Measurements from ENCODE around the gene RRP7A.
"Not testable (repeated sequence)": the region's sequence is repeated elsewhere in the genome, so short reads cannot be mapped to it uniquely, and the experiment has no call there.

RRP7A gene

DNA sequence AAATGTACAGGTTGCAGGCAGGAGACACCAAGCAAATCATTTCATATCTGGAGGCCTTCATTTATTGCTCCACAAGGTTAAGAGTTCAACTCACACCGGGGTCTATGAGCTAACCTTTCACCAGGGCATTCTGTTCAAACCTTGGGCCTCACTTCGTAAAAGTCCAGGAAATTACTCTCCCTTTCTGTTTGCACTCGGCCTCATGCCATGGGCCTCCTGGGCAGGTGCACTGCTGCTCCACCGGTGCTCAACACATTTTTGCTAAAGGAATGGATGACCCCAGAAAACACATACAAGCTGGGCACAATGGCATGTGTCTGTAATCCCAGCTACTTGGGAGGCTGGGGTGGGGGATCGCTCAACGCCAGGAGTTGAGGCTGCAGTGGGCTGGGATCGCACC lies 16.6 kb upstream of the RRP7A start:
- no peak for DNase-seq (ENCODE audit: low read depth)

GRCh38 chr22:42535082-42535731 lies 15.6 kb upstream of the RRP7A start:
- DNase-seq (ENCODE audit: low read depth) = not testable (repeated sequence)

- DNase-seq (ENCODE audit: low read depth) = no peak
These were observed 14.0 kb upstream of the RRP7A start for GRCh38 chr22:42533638-42533977.

DNA sequence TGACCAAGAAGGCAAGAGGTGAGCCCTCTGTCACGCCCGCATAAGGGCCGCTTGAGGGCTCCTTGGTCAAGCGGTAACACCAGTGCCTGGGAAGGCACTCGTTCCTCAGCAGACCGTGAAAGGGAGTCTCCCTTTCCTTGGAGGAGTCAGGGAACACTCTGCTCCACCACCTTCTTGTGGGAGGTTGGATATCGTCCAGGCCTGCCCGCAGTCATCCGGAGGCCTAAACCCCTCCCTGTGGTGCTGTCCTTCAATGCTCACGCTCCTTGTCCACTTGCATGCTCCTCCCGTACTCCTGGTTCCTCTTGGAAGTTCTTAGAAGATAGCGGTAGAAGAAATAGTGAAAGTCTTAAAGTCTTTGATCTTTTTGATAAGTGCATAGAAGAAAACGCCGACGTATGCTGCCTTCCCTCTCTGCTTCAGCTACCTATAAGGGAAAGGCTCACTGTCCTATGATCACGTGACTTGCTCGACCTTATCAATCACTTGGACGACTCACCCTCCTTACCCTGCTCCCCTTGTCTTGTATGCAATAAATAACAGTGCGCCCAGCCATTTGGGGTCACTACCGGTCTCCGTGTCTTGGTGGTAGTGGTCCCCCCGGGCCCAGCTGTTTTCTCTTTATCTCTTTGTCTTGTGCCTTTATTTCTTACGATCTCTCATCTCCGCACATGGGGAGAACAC lies 11.9 kb upstream of the RRP7A start:
- not testable (repeated sequence) for DNase-seq (ENCODE audit: low read depth)

GRCh38 chr22:42529435-42529834 lies 9.8 kb upstream of the RRP7A start:
- not testable (repeated sequence) for DNase-seq (ENCODE audit: low read depth)

DNA sequence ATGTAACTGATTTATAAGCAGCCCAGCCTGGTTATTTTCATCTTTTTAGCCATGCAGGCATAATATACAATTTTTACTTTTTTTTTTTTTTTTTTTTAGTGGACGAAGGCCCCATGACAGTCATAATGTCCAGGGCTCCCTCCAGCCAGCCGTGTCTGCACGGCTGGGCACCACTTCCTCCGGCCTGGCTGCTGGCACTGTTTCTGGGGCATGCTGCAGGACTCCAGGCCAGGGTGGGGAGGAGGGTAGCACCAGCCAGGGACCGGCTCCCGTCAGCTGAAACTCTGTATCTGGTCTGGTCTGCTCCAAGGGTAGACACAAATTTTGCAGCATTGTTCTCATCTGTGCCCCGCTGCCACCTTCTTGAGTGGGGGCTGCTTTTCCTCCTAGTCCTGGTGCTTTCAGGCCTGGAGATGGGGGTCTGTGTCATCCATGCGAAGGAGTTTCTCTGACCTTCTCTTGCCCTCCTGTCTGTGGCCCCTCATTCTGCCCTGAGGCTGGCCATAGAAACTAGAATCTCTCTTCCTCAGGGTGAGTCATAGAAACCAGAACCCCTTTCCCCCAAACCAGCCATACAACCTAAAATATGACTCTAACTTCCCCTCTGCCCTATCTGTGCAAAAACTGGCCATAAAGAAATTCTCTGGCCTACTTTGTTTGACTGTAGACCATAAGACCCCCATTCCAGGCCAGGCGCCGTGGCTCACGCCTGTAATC lies 9.2 kb upstream of the RRP7A start:
- DNase-seq (ENCODE audit: low read depth) = no peak

GRCh38 chr22:42522546-42522945 lies 3.0 kb upstream of the RRP7A start:
- no peak for DNase-seq (ENCODE audit: low read depth)

DNA sequence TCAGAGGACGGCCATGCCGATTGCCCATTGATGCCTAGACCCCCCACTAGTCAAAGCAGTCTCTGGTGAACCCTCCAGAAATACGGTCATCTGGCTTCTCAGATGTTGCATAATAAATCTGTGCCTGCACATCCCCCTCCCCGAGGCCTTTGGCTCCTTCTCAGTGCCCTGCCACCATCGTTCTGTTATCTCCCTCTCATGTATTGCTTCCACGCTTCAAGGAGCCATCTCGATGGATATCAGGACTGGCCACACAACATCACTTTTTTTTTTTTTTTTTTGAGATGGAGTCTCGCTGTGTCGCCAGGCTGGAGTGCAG lies 1.6 kb upstream of the RRP7A start:
- DNase-seq (ENCODE audit: low read depth) = no peak

DNA sequence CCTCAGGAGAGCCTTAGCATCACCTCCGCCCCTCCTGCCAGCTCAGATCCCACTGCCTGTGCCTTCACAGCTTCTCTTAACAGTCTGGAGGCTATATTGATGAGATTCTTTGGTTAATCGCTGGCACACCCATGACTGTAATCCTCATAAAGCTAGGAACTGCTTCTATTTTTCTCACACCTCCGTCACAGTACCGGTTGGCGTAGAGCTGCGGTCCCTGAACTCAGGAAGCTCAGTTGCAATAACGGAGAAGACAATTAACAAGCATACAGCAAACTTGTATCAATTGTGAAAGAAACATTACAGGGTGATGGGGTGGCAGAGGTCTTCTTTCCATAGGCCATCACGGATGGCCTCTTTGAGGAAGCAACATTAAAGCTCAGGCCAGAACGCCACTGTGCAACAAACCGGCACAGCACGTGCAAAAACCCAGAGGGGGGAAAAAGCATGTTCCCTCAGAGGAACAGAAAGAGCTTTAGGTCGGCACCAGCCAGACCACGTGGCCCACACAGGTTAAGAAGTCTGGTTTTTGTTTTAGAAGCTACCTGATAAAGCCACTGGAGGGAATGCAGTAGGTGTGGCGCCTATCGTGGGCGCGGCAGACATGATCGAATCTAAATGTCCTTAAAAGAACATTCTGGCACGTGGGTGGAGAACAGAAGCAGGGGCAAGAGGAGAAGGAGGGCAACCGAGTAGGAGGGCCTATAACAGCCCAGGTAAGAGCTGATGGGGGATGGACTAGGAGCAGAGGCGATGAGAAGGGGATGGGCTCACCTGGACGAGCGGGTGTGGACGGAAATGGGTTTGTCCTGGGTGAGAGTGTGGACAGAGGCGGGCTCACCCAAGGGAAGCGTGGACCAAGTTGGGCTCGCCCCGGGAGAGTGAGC lies 715 bp downstream of the RRP7A start:
- not testable (repeated sequence) for DNase-seq (ENCODE audit: low read depth)

GRCh38 chr22:42517103-42517502 lies 2.5 kb downstream of the RRP7A start:
- DNase-seq (ENCODE audit: low read depth) = not testable (repeated sequence)

- no peak for DNase-seq (ENCODE audit: low read depth)
These were observed 3.7 kb downstream of the RRP7A start for GRCh38 chr22:42515896-42516295.

GRCh38 chr22:42515304-42515703 lies 4.3 kb downstream of the RRP7A start:
- not testable (repeated sequence) for DNase-seq (ENCODE audit: low read depth)

GRCh38 chr22:42514331-42514730 lies 5.3 kb downstream of the RRP7A start:
- DNase-seq (ENCODE audit: low read depth) = not testable (repeated sequence)

DNA sequence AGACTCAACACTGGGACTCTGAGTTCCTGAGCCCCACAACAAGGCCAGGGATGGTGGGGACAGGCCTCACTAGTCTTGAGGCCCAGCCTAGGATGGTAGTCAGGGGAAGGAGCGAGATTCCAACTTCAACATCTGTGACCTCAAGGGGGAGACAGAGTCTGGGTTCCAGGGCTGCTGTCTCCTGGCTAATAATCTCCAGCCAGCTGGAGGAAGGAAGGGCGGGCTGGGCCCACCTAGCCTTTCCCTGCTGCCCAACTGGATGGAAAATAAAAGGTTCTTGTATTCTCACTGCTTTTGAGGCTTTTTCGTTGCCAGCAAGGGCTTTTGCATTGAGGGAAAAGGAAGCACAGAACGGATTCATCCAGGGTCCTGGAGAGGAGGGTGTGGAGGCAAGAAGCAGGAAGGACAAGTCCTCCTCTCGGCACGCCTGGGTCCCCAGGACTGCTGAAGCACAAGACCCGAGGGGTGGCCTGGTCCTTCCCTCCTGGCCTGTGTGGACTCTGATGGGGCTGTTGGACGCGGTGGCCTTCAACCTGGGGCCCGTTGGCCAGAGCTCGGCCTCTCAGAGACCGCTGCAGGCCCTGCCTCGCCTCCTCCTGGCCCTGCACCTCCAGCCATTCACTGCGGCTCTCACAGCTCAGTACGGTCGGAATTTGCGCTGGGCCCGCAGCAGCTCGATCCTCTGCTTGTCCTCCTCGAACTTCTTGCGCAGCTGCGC lies 7.2 kb downstream of the RRP7A start:
- not testable (repeated sequence) for DNase-seq (ENCODE audit: low read depth)

DNA sequence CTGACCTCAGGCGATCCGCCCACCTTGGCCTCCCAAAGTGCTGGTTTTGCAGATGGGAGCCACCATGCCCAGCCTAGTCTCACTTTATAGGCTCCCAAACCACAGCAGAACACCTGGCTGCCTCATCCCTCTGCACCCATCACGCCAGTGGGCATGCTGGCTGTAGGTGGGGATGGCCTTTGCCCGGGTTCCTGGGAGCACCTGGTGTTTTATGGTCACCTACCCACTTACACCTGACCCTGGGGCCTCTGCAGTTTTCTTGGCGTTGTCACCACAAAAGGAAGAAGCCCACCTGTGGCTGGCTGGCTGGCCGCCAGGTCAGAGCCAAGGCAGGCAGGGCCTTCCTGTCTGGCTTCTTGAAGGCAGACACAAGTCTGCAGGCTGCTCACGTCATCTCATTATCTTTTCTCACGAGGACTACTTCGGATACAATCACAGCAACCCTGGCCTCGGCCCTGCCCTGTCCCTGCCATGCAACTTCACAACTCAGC lies 8.2 kb downstream of the RRP7A start:
- DNase-seq (ENCODE audit: low read depth) = no peak

GRCh38 chr22:42509548-42509947 lies 10.0 kb downstream of the RRP7A start:
- DNase-seq (ENCODE audit: low read depth) = no peak

DNA sequence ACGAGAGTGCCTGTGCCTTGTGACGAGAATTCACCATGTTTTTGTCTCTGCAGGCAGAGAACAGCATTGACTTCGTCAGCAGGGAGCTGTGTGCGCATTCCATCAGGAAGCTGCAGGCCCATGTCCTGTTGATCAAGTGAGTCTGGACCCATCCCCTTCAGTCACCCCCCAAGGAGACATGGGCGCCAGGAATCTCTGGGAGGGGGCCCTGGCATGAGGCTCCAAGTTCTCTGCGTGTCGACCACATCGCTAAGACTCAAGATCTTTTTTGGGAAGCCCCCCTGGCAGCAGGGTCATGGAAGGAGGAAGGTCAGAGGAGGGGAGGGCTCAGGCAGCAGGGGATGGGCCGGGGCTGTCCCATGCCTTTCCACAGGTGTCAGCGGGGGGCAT lies 10.6 kb downstream of the RRP7A start:
- DNase-seq (ENCODE audit: low read depth) = not testable (repeated sequence)

DNA sequence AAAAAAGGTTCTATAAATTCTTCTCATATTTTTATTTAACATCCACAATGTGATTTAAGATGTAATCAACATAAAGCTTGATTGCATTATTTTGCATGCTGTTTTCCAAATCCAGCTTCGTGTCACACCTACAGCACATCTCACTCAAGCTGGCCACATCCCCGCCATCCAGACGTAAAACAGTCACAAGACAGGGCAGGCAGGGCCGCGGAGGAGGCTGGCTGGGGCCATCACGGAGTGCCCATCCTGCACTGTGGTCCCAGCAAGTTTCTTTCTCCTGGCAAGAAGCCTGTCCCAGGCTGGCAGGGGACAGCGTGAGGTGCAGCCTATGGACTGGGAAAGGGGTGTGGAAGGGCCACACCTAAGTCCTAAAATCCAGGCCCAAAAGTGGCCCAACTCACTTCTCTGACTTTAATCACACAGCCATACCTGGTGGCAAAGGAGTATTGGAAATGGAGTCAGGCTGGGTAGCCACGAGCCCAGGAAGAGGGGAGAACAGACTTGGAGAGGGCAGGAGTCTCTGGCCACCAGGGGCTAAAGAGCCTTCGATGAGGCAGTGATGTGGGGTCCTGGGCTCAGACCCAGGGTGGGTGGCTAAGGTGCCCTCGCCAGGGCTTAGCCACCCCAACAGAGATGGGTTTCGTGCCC lies 11.1 kb downstream of the RRP7A start:
- DNase-seq (ENCODE audit: low read depth) = not testable (repeated sequence)

GRCh38 chr22:42500836-42501179 lies 18.8 kb downstream of the RRP7A start:
- DNase-seq (ENCODE audit: low read depth) = no peak

- DNase-seq (ENCODE audit: low read depth) = peak; percentile 38
These were observed 19.3 kb downstream of the RRP7A start for GRCh38 chr22:42500161-42500835.

- DNase-seq (ENCODE audit: low read depth) = not testable (repeated sequence)
These were observed 19.8 kb downstream of the RRP7A start for GRCh38 chr22:42499773-42500160.

Measured in GM04504 (cell line).